SK-N-SH treated with all-trans-retinoic acid at 6 μM for 48 hours (cell line): ENCODE data around the gene SMAD6.

ENCODE experiments used
- ATAC-seq: fragments of 200-7000 bp; cut with Tn5 transposase; 3 replicates; pipeline ENCODE4 v1.9.1; 2020; ENCODE audit warnings: mild to moderate bottlenecking, moderate library complexity
- ARNTL ChIP-seq: fragments of 450-650 bp; formaldehyde crosslinking; IDR thresholded peaks from 2 replicates; pipeline ENCODE4 v1.5.0; 2020; ENCODE audit warnings: low read depth, mild to moderate bottlenecking, moderate library complexity, borderline replicate concordance
- BACH2 ChIP-seq: fragments of 250-450 bp; sonication (Bioruptor Pico); IDR thresholded peaks from 2 replicates; pipeline ENCODE4 v1.9.0; 2021; ENCODE audit warnings: mild to moderate bottlenecking, borderline replicate concordance
- CREB5 ChIP-seq: fragments of 250-450 bp; sonication (Bioruptor Pico); IDR thresholded peaks from 2 replicates; pipeline ENCODE4 v1.5.1; 2020; ENCODE audit warnings: low read depth, mild to moderate bottlenecking, moderate library complexity
- CSDC2 ChIP-seq: fragments of 250-450 bp; sonication (Bioruptor Pico); IDR thresholded peaks from 2 replicates; pipeline ENCODE4 v1.5.0; 2020; ENCODE audit warnings: mild to moderate bottlenecking, moderate library complexity
- ISL1 ChIP-seq: fragments of 250-450 bp; sonication (Bioruptor Pico); IDR thresholded peaks from 2 replicates; pipeline ENCODE4 v2.1.2; 2022; ENCODE audit warnings: mild to moderate bottlenecking, moderate library complexity
- OSR1 ChIP-seq: fragments of 250-450 bp; sonication (Bioruptor Pico); IDR thresholded peaks from 2 replicates; pipeline ENCODE4 v1.8.0; 2022; ENCODE audit warnings: moderate library complexity, mild to moderate bottlenecking, inconsistent platforms
- POU6F1 ChIP-seq: fragments of 250-450 bp; sonication (Bioruptor Pico); IDR thresholded peaks from 2 replicates; pipeline ENCODE4 v1.8.0; 2021; ENCODE audit warnings: low read depth, mild to moderate bottlenecking, moderate library complexity, borderline replicate concordance
- SNAI2 ChIP-seq: fragments of 250-450 bp; sonication (Bioruptor Pico); IDR thresholded peaks from 2 replicates; pipeline ENCODE4 v1.5.0; 2020; ENCODE audit warnings: mild to moderate bottlenecking, moderate library complexity
- TCF4 ChIP-seq: fragments of 250-450 bp; sonication (Bioruptor Pico); IDR thresholded peaks from 2 replicates; pipeline ENCODE4 v1.8.0; 2021; ENCODE audit warnings: mild to moderate bottlenecking, moderate library complexity, borderline replicate concordance
- TOX ChIP-seq: fragments of 250-450 bp; sonication (Bioruptor Pico); IDR thresholded peaks from 2 replicates; pipeline ENCODE4 v1.8.0; 2021; ENCODE audit warnings: mild to moderate bottlenecking, moderate library complexity, borderline replicate concordance
- TSHZ2 ChIP-seq: fragments of 250-450 bp; sonication (Bioruptor Pico); IDR thresholded peaks from 2 replicates; pipeline ENCODE4 v1.5.0; 2020; ENCODE audit warnings: mild to moderate bottlenecking, moderate library complexity
- ZNF565 ChIP-seq: fragments of 450-650 bp; formaldehyde crosslinking; conservative IDR thresholded peaks from 2 replicates; pipeline ENCODE4 v1.5.0; 2020; ENCODE audit warnings: low read depth, mild to moderate bottlenecking, moderate library complexity
- TF ChIP-seq, protein P1 (sequence below): fragments of 250-450 bp; sonication (Bioruptor Pico); IDR thresholded peaks from 2 replicates; pipeline ENCODE4 v1.8.0; 2020; ENCODE audit warnings: mild to moderate bottlenecking, moderate library complexity, borderline replicate concordance

Gene SMAD6

DNA sequence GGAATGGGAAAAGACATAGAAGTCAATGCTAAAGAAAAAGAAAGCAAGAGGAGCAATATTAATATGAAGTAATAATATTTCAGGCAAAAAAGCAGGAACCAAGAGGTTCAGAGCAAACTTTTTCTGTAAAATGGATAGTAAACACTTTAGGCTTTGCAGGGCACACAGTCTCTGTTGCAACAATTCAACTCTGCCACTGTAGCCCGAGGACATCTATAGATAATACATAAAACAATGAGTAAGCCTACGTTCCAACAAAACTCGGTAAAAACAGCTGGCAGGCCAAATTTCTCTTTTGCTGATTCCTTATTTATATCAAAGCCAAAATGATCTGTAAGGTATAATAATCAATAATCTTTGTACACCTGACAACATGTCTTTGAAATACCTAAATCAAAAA, 56.8 kb downstream of the SMAD6 start (continued):
- TF ChIP-seq TSHZ2 (CRISPR knock-in tag) (no peak), OSR1 (CRISPR knock-in tag) (no peak), SNAI2 (no peak)

- TF ChIP-seq TCF4 (CRISPR knock-in tag) = no peak
- no peak for TF ChIP-seq ARNTL (CRISPR knock-in tag)
- TF ChIP-seq, protein P1, sequence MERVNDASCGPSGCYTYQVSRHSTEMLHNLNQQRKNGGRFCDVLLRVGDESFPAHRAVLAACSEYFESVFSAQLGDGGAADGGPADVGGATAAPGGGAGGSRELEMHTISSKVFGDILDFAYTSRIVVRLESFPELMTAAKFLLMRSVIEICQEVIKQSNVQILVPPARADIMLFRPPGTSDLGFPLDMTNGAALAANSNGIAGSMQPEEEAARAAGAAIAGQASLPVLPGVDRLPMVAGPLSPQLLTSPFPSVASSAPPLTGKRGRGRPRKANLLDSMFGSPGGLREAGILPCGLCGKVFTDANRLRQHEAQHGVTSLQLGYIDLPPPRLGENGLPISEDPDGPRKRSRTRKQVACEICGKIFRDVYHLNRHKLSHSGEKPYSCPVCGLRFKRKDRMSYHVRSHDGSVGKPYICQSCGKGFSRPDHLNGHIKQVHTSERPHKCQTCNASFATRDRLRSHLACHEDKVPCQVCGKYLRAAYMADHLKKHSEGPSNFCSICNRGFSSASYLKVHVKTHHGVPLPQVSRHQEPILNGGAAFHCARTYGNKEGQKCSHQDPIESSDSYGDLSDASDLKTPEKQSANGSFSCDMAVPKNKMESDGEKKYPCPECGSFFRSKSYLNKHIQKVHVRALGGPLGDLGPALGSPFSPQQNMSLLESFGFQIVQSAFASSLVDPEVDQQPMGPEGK = no peak
- no peak for TF ChIP-seq ZNF565 (CRISPR knock-in tag)
- no peak for ATAC-seq
Measured at GRCh38 chr15:66760097-66760967, 58.3 kb downstream of the SMAD6 start.

- TF ChIP-seq SNAI2 (no peak), TOX (CRISPR knock-in tag) (no peak), BACH2 (no peak), CSDC2 (CRISPR knock-in tag) (no peak), POU6F1 (CRISPR knock-in tag) (no peak), TSHZ2 (CRISPR knock-in tag) (no peak), ISL1 (CRISPR knock-in tag) (no peak), CREB5 (CRISPR knock-in tag) (no peak)
- TF ChIP-seq, protein P1 = no peak
Measured at GRCh38 chr15:66760968-66761725, 59.1 kb downstream of the SMAD6 start.

More at GRCh38 chr15:66760968-66761725, 59.1 kb downstream of the SMAD6 start:
- ATAC-seq = no peak
